Retinal pigment epithelial cell (primary cell): ENCODE results near the gene ARID1B.

Experiments
- DNase-seq: peaks from one replicate; pipeline ENCODE4 v3.0.0-alpha.2; 2010; ENCODE audit warnings: low read depth
- H3K4me3 ChIP-seq: 2 replicates; pipeline ENCODE4 v1.5.1; 2011; ENCODE audit warnings: mild to moderate bottlenecking, low read length, control low read depth, moderate library complexity
- CTCF ChIP-seq: conservative IDR thresholded peaks from 2 replicates; pipeline ENCODE4 v1.5.1; 2011; ENCODE audit warnings: low read depth, low read length, control low read depth, inconsistent platforms

Gene ARID1B

GRCh38 chr6:156851454-156851921, 74.3 kb downstream of the ARID1B start:
- H3K4me3 ChIP-seq: no peak overlapping the region
- DNase-seq: no peak
- no peak for TF ChIP-seq CTCF

GRCh38 chr6:156852147-156852857, 75.1 kb downstream of the ARID1B start:
- TF ChIP-seq CTCF: peak; percentile 24
- H3K4me3 ChIP-seq: no peak overlapping the region
- peak; percentile 59 for DNase-seq

- H3K4me3 ChIP-seq: no peak overlapping the region
- TF ChIP-seq CTCF: no peak
- peak; percentile 94 for DNase-seq
Measured at GRCh38 chr6:156852858-156853216, 75.7 kb downstream of the ARID1B start.

- DNase-seq: no peak
- no peak overlapping the region for H3K4me3 ChIP-seq
- no peak for TF ChIP-seq CTCF
Measured at GRCh38 chr6:156853733-156854132, 76.6 kb downstream of the ARID1B start.

GRCh38 chr6:156854466-156855161, 77.4 kb downstream of the ARID1B start:
- no peak for DNase-seq
- no peak overlapping the region for H3K4me3 ChIP-seq
- no peak for TF ChIP-seq CTCF

GRCh38 chr6:156857573-156857972, 80.4 kb downstream of the ARID1B start:
- DNase-seq: no peak
- TF ChIP-seq CTCF: no peak
- no peak overlapping the region for H3K4me3 ChIP-seq

- TF ChIP-seq CTCF: no peak
- H3K4me3 ChIP-seq: no peak overlapping the region
- DNase-seq: no peak
Measured at GRCh38 chr6:156859686-156860085, 82.5 kb downstream of the ARID1B start.
